GM12878 (cell line): Measurements from ENCODE around the gene CPVL. TPM values are rescaled to one million over a fixed set of nuclear protein-coding genes. Genes with fewer than 3 reads are reported as not detected.

ENCODE experiments used
- ATAC-seq: fragments of 200-7000 bp; cut with Tn5 transposase; 3 replicates; pipeline ENCODE4 v1.9.1; 2020; ENCODE audit warnings: mild to moderate bottlenecking, moderate library complexity
- BruUV-seq: library from RNA; stranded (reverse); fragments of 400-500 nt; replicated peaks from 2 replicates; lab custom pipeline; 2021; lab: Mats Ljungman, UMichigan
- CTCF ChIA-PET: fragments of 300-600 bp; sonication (Branson Sonifier 250); formaldehyde crosslinking; extraction: SDS; loops from one replicate; lab custom pipeline; 2021; ENCODE audit warnings: inconsistent platforms; lab: Yijun Ruan, JAX
- POLR2A ChIA-PET: fragments of 350-600 bp; formaldehyde crosslinking; extraction: SDS; loops from one replicate; lab custom pipeline; 2021; ENCODE audit warnings: inconsistent platforms; lab: Charles Lee
- RAD21 ChIA-PET: fragments of 300-600 bp; sonication (Branson Sonifier 250); formaldehyde crosslinking; loops from one replicate; lab custom pipeline; 2023; ENCODE audit warnings: antibody characterized with exemption; ENCODE audit not compliant: unreplicated experiment; lab: Charles Lee
- SMC1A ChIA-PET: fragments of 300-600 bp; sonication (Branson Sonifier 250); formaldehyde crosslinking; loops from one replicate; lab custom pipeline; 2023; ENCODE audit not compliant: unreplicated experiment, uncharacterized antibody; lab: Charles Lee
- DNase-seq: peaks from one replicate; pipeline ENCODE4 v3.0.0-alpha.2; 2011; ENCODE audit warnings: low read depth, low spot score
- FAIRE-seq: peaks from 3 replicates; lab custom pipeline; 2011; peaks lifted over from hg19 to GRCh38; lab: Jason Lieb, UNC
- H2AFZ ChIP-seq: 2 replicates; pipeline ENCODE4 v1.6.0; 2011; ENCODE audit warnings: low read depth, low read length, control low read depth; ENCODE audit not compliant: control insufficient read depth
- H3K27ac ChIP-seq: 2 replicates; pipeline ENCODE4 v1.5.1; 2011; ENCODE audit warnings: control low read depth; ENCODE audit not compliant: control insufficient read depth, insufficient read depth
- H3K27me3 ChIP-seq, 2 experiments: replicated peaks in 1 of 2; 2 replicates each; pipeline versions ENCODE4 v1.6.0 to v1.6.1; 2011; ENCODE audit warnings: low read length in 1 of 2; ENCODE audit not compliant: control insufficient read depth in 2 of 2, insufficient read depth in 2 of 2
- H3K36me3 ChIP-seq, 2 experiments: 2 replicates each; pipeline ENCODE4 v1.5.1; 2011; ENCODE audit warnings: low read length in 1 of 2; ENCODE audit not compliant: control insufficient read depth in 2 of 2, insufficient read depth in 2 of 2
- H3K4me1 ChIP-seq: 2 replicates; pipeline ENCODE4 v1.6.1; 2011; ENCODE audit warnings: mild to moderate bottlenecking, low read length, moderate library complexity, mixed read lengths; ENCODE audit not compliant: control insufficient read depth, insufficient read depth
- H3K4me2 ChIP-seq: 2 replicates; pipeline ENCODE4 v1.6.0; 2011; ENCODE audit warnings: control low read depth; ENCODE audit not compliant: control insufficient read depth, insufficient read depth
- H3K4me3 ChIP-seq: fragments of 200-600 bp; sonication (generic); 2 replicates; pipeline ENCODE4 v1.5.1; 2016
- H3K79me2 ChIP-seq: 2 replicates; pipeline ENCODE4 v1.6.0; 2011; ENCODE audit warnings: low read length; ENCODE audit not compliant: control insufficient read depth, insufficient read depth
- H3K9ac ChIP-seq: 2 replicates; pipeline ENCODE4 v1.8.0; 2011; ENCODE audit warnings: low read length, control low read depth, mixed read lengths; ENCODE audit not compliant: control insufficient read depth, insufficient read depth
- H3K9me3 ChIP-seq: replicated peaks from 3 replicates; pipeline ENCODE4 v1.5.1; 2011; ENCODE audit warnings: mild to moderate bottlenecking, low read length; ENCODE audit not compliant: control insufficient read depth, insufficient read depth
- H4K20me1 ChIP-seq: 2 replicates; pipeline ENCODE4 v1.6.0; 2011; ENCODE audit not compliant: control insufficient read depth, insufficient read depth
- ASH2L ChIP-seq: fragments of 300-600, 200-600 bp; sonication (generic); IDR thresholded peaks from 2 replicates; pipeline ENCODE4 v1.6.1; 2017; ENCODE audit warnings: low read depth, mild to moderate bottlenecking, borderline replicate concordance
- BACH1 ChIP-seq: fragments of 450-650 bp; IDR thresholded peaks from 2 replicates; pipeline ENCODE4 v1.6.1; 2017; ENCODE audit warnings: mild to moderate bottlenecking, borderline replicate concordance
- BCL11A ChIP-seq: IDR thresholded peaks from 2 replicates; pipeline ENCODE4 v1.6.1; 2011; ENCODE audit warnings: low read depth, low read length
- KDM1A ChIP-seq: fragments of 200-600 bp; sonication (generic); IDR thresholded peaks from 2 replicates; pipeline ENCODE4 v1.6.1; 2016; ENCODE audit warnings: borderline replicate concordance
- MYB ChIP-seq: fragments of 150-350 bp; IDR thresholded peaks from 2 replicates; pipeline ENCODE4 v1.6.1; 2014; ENCODE audit warnings: mild to moderate bottlenecking, low read depth, low read length, borderline replicate concordance
- POU2F2 ChIP-seq: IDR thresholded peaks from 3 replicates; pipeline ENCODE4 v1.6.1; 2011; ENCODE audit warnings: low read depth, mild to moderate bottlenecking, low read length, borderline replicate concordance
- RELB ChIP-seq: fragments of 450-650 bp; IDR thresholded peaks from 2 replicates; pipeline ENCODE4 v1.6.1; 2017; ENCODE audit warnings: low read depth, mild to moderate bottlenecking, moderate library complexity
- RUNX3 ChIP-seq: IDR thresholded peaks from 2 replicates; pipeline ENCODE4 v1.6.1; 2012; ENCODE audit warnings: low read length, inconsistent platforms
- SIN3A ChIP-seq: IDR thresholded peaks from 2 replicates; pipeline ENCODE4 v1.6.1; 2012; ENCODE audit warnings: low read depth, low read length, improper control_type of control experiment
- SIX5 ChIP-seq: IDR thresholded peaks from 2 replicates; pipeline ENCODE4 v1.6.1; 2011; ENCODE audit warnings: mild to moderate bottlenecking, low read depth, low read length, moderate library complexity; ENCODE audit not compliant: severe bottlenecking
- SRF ChIP-seq, 2 experiments: IDR thresholded peaks; 2 replicates each; pipeline ENCODE4 v1.6.1; 2011; ENCODE audit warnings: low read depth in 2 of 2, low read length in 2 of 2, mild to moderate bottlenecking in 1 of 2, moderate library complexity in 1 of 2
- TCF12 ChIP-seq: IDR thresholded peaks from 2 replicates; pipeline ENCODE4 v1.6.1; 2011; ENCODE audit warnings: low read depth, mild to moderate bottlenecking, low read length
- USF1 ChIP-seq: IDR thresholded peaks from 2 replicates; pipeline ENCODE4 v1.6.1; 2011; ENCODE audit warnings: borderline replicate concordance, low read depth, mild to moderate bottlenecking, moderate library complexity, mixed read lengths, low read length; ENCODE audit not compliant: insufficient read depth; ENCODE audit errors: extremely low read length
- WRNIP1 ChIP-seq: IDR thresholded peaks from 2 replicates; pipeline ENCODE4 v1.6.1; 2011; ENCODE audit warnings: low read depth, low read length, improper control_type of control experiment, borderline replicate concordance
- ZZZ3 ChIP-seq: IDR thresholded peaks from 2 replicates; pipeline ENCODE4 v1.6.1; 2011; ENCODE audit warnings: low read depth; ENCODE audit not compliant: control insufficient read depth, insufficient read length
- WGBS: methylation state at CpG from one replicate; pipeline ENCODE4 v1.1.6; 2016; ENCODE audit warnings: low lambda C conversion rate; ENCODE audit not compliant: insufficient replicate concordance, insufficient coverage; ENCODE audit errors: missing lambda C conversion rate; 5-methylcytosine and 5-hydroxymethylcytosine counted together
- in situ Hi-C: fragments of 300-500 bp; cut with MboI; formaldehyde crosslinking; loops from 9 replicates; pipeline ENCODE4 v1.14.3; 2018; ENCODE audit warnings: mixed read lengths
- intact Hi-C: fragments of 100-400 bp; cut with micrococcal nuclease; formaldehyde crosslinking; loops from one replicate; pipeline ENCODE4 v1.14.2; 2022; ENCODE audit not compliant: unreplicated experiment
- polyA plus RNA-seq, 11 experiments: library from polyadenylated mRNA; depleted of rRNA in 4 of 11; unstranded in 6 of 11; stranded (reverse) in 5 of 11; fragments of >200 nt; fragmentation: Nextera tagmentation in 4 of 11; fragmentation: Illumina TruSeq in 1 of 11; extraction: Ambion mirVana in 4 of 11; extraction: Trizol in 1 of 11; gene quantifications; 1 replicate in 1 of 11; 2 replicates in 10 of 11; pipeline versions ENCODE4 v1.2.1 to v1.2.3, GENCODE V29; 2011 to 2016; ENCODE audit warnings: inconsistent platforms in 2 of 11, missing spikeins in 2 of 11, low read depth in 1 of 11
- total RNA-seq, 4 experiments: library from RNA; depleted of rRNA in 3 of 4; stranded (reverse); fragments of >200 nt in 3 of 4; fragmentation: Illumina TruSeq in 1 of 4; extraction: Trizol in 1 of 4; gene quantifications; 2 replicates each; pipeline versions ENCODE4 v1.2.1 to v1.2.3, GENCODE V29; 2013 to 2021
- TF ChIP-seq, protein P1 (sequence below): fragments of 450-650 bp; IDR thresholded peaks from 2 replicates; pipeline ENCODE4 v1.6.1; 2017; ENCODE audit warnings: mild to moderate bottlenecking, low read depth, inconsistent platforms; ENCODE audit not compliant: poor library complexity, severe bottlenecking
- TF ChIP-seq, protein P2 (sequence below): IDR thresholded peaks from 2 replicates; pipeline ENCODE4 v1.6.1; 2012; ENCODE audit warnings: low read depth, low read length, improper control_type of control experiment
- TF ChIP-seq, protein P3 (sequence below): fragments of 450-650 bp; conservative IDR thresholded peaks from 2 replicates; pipeline ENCODE4 v1.6.1; 2017; ENCODE audit warnings: mild to moderate bottlenecking, moderate library complexity

Gene CPVL
- total and polyA plus RNA-seq, 10 of the 15 experiments (the other 5 are each of a cell fraction or from before 2014, with no cell fraction given), result 0.59 TPM; not detected in 9

DNA sequence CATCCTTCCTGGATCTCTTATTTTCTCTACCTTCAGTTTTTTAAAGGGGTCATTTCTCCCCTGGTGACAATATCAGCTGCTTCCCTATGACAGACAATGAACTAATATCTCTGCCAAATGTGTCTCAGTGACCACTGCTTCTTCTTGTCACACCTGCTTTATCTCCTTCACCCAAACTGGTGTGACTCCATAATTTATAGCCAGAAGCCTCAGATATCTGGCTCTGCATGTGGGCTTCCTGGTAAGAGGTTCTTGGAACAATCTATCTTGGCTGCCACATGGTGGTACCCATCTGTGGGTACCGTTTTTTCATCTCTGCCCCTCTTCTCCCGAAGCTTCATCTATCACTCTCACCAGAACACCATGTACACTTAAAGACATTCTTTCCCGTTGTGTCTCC, 37.0 kb downstream of the CPVL start:
- 2% methylated on average over 3 of the region's 3 CpGs for WGBS
- Histone ChIP-seq H3K4me2 (no peak overlapping the region), H3K27ac (no peak overlapping the region)
- SMC1A ChIA-PET, result interaction anchor here (2.3 kb wide), 1 partner anchor 183 kb away, joined by 10 read pairs; no protein-coding TSS in a partner anchor
- CTCF ChIA-PET, result interaction anchor here (0.6 to 16.4 kb wide), 4 partner anchors 22 to 300 kb away, joined by 3 to 375 read pairs (median 10); no protein-coding TSS in a partner anchor
- TF ChIP-seq KDM1A (no peak), ZZZ3 (no peak), BACH1 (no peak), MYB (no peak), POU2F2 (no peak), RUNX3 (no peak), TCF12 (no peak), SRF (IDR thresholded peaks at IDR 0.05; ENCODE audit: low read depth in 2 of 2, low read length in 2 of 2) (no peak), SIX5 (no peak), SIN3A (no peak), BCL11A (no peak), RELB (no peak), WRNIP1 (no peak), ASH2L (no peak), USF1 (no peak)
- TF ChIP-seq, protein P1, sequence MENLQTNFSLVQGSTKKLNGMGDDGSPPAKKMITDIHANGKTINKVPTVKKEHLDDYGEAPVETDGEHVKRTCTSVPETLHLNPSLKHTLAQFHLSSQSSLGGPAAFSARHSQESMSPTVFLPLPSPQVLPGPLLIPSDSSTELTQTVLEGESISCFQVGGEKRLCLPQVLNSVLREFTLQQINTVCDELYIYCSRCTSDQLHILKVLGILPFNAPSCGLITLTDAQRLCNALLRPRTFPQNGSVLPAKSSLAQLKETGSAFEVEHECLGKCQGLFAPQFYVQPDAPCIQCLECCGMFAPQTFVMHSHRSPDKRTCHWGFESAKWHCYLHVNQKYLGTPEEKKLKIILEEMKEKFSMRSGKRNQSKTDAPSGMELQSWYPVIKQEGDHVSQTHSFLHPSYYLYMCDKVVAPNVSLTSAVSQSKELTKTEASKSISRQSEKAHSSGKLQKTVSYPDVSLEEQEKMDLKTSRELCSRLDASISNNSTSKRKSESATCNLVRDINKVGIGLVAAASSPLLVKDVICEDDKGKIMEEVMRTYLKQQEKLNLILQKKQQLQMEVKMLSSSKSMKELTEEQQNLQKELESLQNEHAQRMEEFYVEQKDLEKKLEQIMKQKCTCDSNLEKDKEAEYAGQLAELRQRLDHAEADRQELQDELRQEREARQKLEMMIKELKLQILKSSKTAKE, result no peak
- TF ChIP-seq, protein P2, sequence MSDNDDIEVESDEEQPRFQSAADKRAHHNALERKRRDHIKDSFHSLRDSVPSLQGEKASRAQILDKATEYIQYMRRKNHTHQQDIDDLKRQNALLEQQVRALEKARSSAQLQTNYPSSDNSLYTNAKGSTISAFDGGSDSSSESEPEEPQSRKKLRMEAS, result no peak
- TF ChIP-seq, protein P3, sequence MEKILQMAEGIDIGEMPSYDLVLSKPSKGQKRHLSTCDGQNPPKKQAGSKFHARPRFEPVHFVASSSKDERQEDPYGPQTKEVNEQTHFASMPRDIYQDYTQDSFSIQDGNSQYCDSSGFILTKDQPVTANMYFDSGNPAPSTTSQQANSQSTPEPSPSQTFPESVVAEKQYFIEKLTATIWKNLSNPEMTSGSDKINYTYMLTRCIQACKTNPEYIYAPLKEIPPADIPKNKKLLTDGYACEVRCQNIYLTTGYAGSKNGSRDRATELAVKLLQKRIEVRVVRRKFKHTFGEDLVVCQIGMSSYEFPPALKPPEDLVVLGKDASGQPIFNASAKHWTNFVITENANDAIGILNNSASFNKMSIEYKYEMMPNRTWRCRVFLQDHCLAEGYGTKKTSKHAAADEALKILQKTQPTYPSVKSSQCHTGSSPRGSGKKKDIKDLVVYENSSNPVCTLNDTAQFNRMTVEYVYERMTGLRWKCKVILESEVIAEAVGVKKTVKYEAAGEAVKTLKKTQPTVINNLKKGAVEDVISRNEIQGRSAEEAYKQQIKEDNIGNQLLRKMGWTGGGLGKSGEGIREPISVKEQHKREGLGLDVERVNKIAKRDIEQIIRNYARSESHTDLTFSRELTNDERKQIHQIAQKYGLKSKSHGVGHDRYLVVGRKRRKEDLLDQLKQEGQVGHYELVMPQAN, result no peak
- TF ChIP-seq, all 136 proteins: peak for 0
- Histone ChIP-seq H3K9ac (no peak overlapping the region), H3K4me1 (no peaks in the 10 kb centered on the region), H4K20me1 (no peaks in the 10 kb centered on the region), H3K79me2 (no peaks in the 10 kb centered on the region), H2AFZ (no peak overlapping the region), H3K9me3 (no peaks in the 10 kb centered on the region), H3K27me3 (peaks cover 3 to 5% of the 10 kb centered on the region in 2 experiments; a peak in 2 of 4 replicates), H3K36me3 (no peaks in the 10 kb centered on the region), H3K4me3 (no peak overlapping the region)
- intact Hi-C loops, result no loop called here
- no peak for FAIRE-seq
- in situ Hi-C loops, result loop anchor here (5.0 kb wide), 1 partner anchor 187 kb away; no protein-coding TSS in a partner anchor
- DNase-seq, result no peak
- RAD21 ChIA-PET, result no interaction called here
- POLR2A ChIA-PET, result interaction anchor here (0.6 kb wide), 1 partner anchor 39 kb away, joined by 3 read pairs; no protein-coding TSS in a partner anchor
- ATAC-seq, result no peak
- BruUV-seq, result no TSS peak
